ENCODE data around the gene ADAD2.

ADAD2 gene

DNA sequence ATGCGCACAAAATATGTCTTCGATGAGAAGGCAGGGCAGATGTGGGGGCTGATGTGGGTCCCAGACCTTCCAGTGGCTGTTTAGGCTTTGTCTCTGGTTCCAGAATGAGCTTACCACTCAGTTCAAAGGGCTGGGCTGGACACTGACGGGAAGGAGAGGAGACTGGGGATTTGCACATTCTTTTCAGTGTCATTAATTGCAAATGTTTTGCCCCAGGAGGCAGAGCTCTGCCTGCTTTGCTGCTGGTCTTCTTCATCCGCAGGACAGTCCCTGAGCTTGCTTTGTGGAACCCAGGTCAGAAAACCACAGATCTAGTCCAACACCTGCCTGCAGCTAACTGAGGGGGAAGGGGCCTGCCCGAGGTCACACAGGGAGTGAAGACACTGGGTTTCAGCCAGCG is 28.0 kb downstream of the ADAD2 start:
- no peak for TF ChIP-seq CTCF (IDR thresholded peaks at IDR 0.05)
- TF ChIP-seq ZFX (IDR thresholded peaks at IDR 0.05; ENCODE audit: borderline replicate concordance) = no peak
- H3K27ac ChIP-seq = no peak overlapping the region

DNA sequence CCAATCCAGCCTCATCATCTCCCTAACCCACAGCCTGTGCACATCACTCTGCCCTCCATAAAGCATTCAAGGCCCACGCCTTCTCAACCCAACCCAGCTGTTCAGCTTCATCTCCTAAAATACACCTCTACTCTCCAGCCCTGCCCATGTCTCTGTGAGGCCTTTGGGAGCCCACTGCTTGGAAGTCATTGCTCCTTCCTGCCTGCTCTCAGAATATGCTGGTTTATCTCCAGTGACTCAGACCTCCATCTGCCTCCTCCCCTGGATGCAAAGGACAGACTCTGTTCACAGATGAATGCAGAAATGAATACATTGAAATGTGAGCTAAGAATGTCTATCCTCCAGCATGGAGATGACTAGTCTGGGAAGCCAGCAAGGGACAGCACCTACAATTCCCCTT is 29.9 kb downstream of the ADAD2 start:
- TF ChIP-seq ZFX (IDR thresholded peaks at IDR 0.05; ENCODE audit: borderline replicate concordance) (no peak), CTCF (IDR thresholded peaks at IDR 0.05) (no peak)
- no peak overlapping the region for H3K27ac ChIP-seq

- TF ChIP-seq ZFX (IDR thresholded peaks at IDR 0.05; ENCODE audit: borderline replicate concordance) (no peak), CTCF (IDR thresholded peaks at IDR 0.05) (no peak)
- H3K27ac ChIP-seq = no peak overlapping the region
These were observed 32.5 kb downstream of the ADAD2 start for GRCh38 chr16:84223456-84223855.

DNA sequence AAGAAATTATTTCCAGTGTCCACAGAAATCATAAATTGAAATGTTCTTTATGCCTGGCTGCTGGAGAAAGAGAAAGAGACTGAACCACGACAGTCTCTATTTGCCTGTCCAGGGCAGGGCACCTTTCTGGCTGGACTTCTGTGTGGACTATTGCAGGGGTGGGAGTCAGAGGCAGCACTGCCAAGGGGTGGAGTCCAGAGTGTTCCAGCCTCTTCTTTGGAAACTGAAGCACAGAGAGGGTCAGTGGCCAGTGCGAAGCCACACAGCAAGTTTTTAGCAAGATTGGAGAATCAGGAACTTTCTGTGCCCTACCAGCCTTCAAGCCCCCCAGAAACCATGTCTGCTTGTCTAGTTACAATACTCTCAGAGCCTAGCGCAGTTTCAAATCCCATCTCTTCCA is 33.6 kb downstream of the ADAD2 start:
- TF ChIP-seq ZFX (IDR thresholded peaks at IDR 0.05; ENCODE audit: borderline replicate concordance) = no peak
- TF ChIP-seq CTCF (IDR thresholded peaks at IDR 0.05) = no peak
- H3K27ac ChIP-seq = no peak overlapping the region

DNA sequence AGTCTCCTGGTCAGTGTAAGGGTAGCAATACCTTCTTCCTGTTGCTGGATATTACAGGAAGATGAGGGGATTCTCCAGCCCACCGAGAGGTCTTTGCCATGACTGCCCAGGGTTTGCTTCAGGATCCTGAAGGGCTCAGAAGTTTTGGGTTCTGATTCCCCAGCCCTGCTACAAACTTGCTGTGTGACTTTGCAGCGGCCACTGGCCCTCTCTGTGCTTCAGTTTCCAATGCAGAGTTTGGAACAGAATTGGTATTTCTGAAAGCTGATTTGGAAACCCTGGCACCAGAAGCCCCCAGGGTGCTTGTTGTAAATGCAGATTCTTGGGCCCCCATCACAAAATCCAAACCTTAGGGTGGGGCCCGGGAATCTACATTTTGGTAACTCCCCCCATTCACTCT is 34.2 kb downstream of the ADAD2 start:
- TF ChIP-seq ZFX (IDR thresholded peaks at IDR 0.05; ENCODE audit: borderline replicate concordance) (no peak), CTCF (IDR thresholded peaks at IDR 0.05) (no peak)
- no peak overlapping the region for H3K27ac ChIP-seq

GRCh38 chr16:84225571-84225970 is 34.6 kb downstream of the ADAD2 start:
- TF ChIP-seq ZFX (IDR thresholded peaks at IDR 0.05; ENCODE audit: borderline replicate concordance) (no peak), CTCF (IDR thresholded peaks at IDR 0.05) (no peak)
- no peak overlapping the region for H3K27ac ChIP-seq

GRCh38 chr16:84226026-84226425 is 35.1 kb downstream of the ADAD2 start:
- H3K27ac ChIP-seq = no peak overlapping the region
- TF ChIP-seq CTCF (IDR thresholded peaks at IDR 0.05) = no peak
- TF ChIP-seq ZFX (IDR thresholded peaks at IDR 0.05; ENCODE audit: borderline replicate concordance) = no peak

All from 22Rv1 (cell line).